IgD-negative memory B cell (primary cell): ENCODE results near the gene SLC7A8. TPM values are rescaled to one million over a fixed set of nuclear protein-coding genes. Genes with fewer than 3 reads are reported as not detected.
"Not testable (repeated sequence)": the region's sequence is repeated elsewhere in the genome, so short reads cannot be mapped to it uniquely, and the experiment has no call there.

ENCODE experiments used
- H3K27ac Mint-ChIP-seq, 3 donors: one replicate each; pipeline ENCODE4 v1.8.0; 2020 to 2022; ENCODE audit warnings: mild to moderate bottlenecking in 3 of 3, mixed read lengths in 3 of 3, moderate library complexity in 1 of 3
- H3K27me3 Mint-ChIP-seq: one replicate; pipeline ENCODE4 v1.8.0; 2021; ENCODE audit warnings: mixed read lengths
- H3K36me3 Mint-ChIP-seq: one replicate; pipeline ENCODE4 v1.8.0; 2020; ENCODE audit warnings: mild to moderate bottlenecking, mixed read lengths
- H3K4me1 Mint-ChIP-seq, 3 donors: one replicate each; pipeline ENCODE4 v1.8.0; 2020 to 2022; ENCODE audit warnings: mixed read lengths in 3 of 3, mild to moderate bottlenecking in 1 of 3
- H3K4me3 Mint-ChIP-seq, 4 donors: one replicate each; pipeline ENCODE4 v1.8.0; 2020 to 2022; ENCODE audit warnings: mild to moderate bottlenecking in 4 of 4, mixed read lengths in 4 of 4, moderate library complexity in 3 of 4
- H3K9me3 Mint-ChIP-seq, 3 donors: one replicate each; pipeline ENCODE4 v1.8.0; 2020 to 2021; ENCODE audit warnings: mixed read lengths in 3 of 3, mild to moderate bottlenecking in 1 of 3
- polyA plus RNA-seq: library from polyadenylated mRNA; unstranded; fragments of 300-500 nt; fragmentation: Illumina TruSeq; gene quantifications from one replicate; pipeline ENCODE4 v1.2.3, GENCODE V29; 2021

The SLC7A8 gene
- polyA plus RNA-seq, 1 donor from 2014 or later, result 0.25 TPM

GRCh38 chr14:23112359-23113178, 70.9 kb downstream of the SLC7A8 start:
- peaks cover 13% of the 10 kb centered on the region for H3K27me3 Mint-ChIP-seq
- no peak overlapping the region for H3K4me3 Mint-ChIP-seq
- no peak overlapping the region for H3K27ac Mint-ChIP-seq
- H3K36me3 Mint-ChIP-seq, result no peaks in the 10 kb centered on the region
- peaks cover 0 to 7% (median 0%) of the 10 kb centered on the region in 3 donors for H3K4me1 Mint-ChIP-seq
- no peaks in the 10 kb centered on the region for H3K9me3 Mint-ChIP-seq

- Mint-ChIP-seq H3K27ac (no peak overlapping the region), H3K4me3 (no peak overlapping the region), H3K36me3 (no peaks in the 10 kb centered on the region), H3K27me3 (peaks cover 9% of the 10 kb centered on the region), H3K4me1 (peaks cover 0 to 10% (median 5%) of the 10 kb centered on the region in 3 donors), H3K9me3 (no peaks in the 10 kb centered on the region)
These were observed 72.7 kb downstream of the SLC7A8 start for GRCh38 chr14:23110579-23111365.

GRCh38 chr14:23109769-23110168, 73.7 kb downstream of the SLC7A8 start:
- Mint-ChIP-seq H3K9me3 (no peaks in the 10 kb centered on the region), H3K27me3 (peaks cover 4% of the 10 kb centered on the region), H3K36me3 (no peaks in the 10 kb centered on the region), H3K27ac (no peak overlapping the region), H3K4me1 (peaks cover 0 to 10% (median 6%) of the 10 kb centered on the region in 3 donors), H3K4me3 (no peak overlapping the region)

- H3K36me3 Mint-ChIP-seq, H3K9me3 Mint-ChIP-seq, H3K4me3 Mint-ChIP-seq, H3K4me1 Mint-ChIP-seq, H3K27me3 Mint-ChIP-seq: not testable (repeated sequence)
- H3K27ac Mint-ChIP-seq, result peak overlapping the region in 1 of 3 donors; percentile 62
These were observed 75.3 kb downstream of the SLC7A8 start for GRCh38 chr14:23108169-23108568.

GRCh38 chr14:23107620-23108019, 75.8 kb downstream of the SLC7A8 start:
- not testable (repeated sequence) for H3K4me3 Mint-ChIP-seq, H3K4me1 Mint-ChIP-seq, H3K27me3 Mint-ChIP-seq, H3K36me3 Mint-ChIP-seq, H3K9me3 Mint-ChIP-seq
- peak overlapping the region in 1 of 3 donors; percentile 62 for H3K27ac Mint-ChIP-seq

- Mint-ChIP-seq H3K27ac (no peak overlapping the region), H3K27me3 (no peaks in the 10 kb centered on the region)
These were observed 76.8 kb downstream of the SLC7A8 start for GRCh38 chr14:23106747-23107045.

GRCh38 chr14:23105348-23105824, 78.1 kb downstream of the SLC7A8 start:
- no peaks in the 10 kb centered on the region for H3K36me3 Mint-ChIP-seq
- no peaks in the 10 kb centered on the region for H3K27me3 Mint-ChIP-seq
- H3K4me1 Mint-ChIP-seq, result peaks cover 0 to 7% (median 6%) of the 10 kb centered on the region in 3 donors
- no peak overlapping the region for H3K4me3 Mint-ChIP-seq
- H3K9me3 Mint-ChIP-seq, result no peaks in the 10 kb centered on the region
- H3K27ac Mint-ChIP-seq, result no peak overlapping the region

More at GRCh38 chr14:23106747-23107045, 76.8 kb downstream of the SLC7A8 start:
- H3K4me1 Mint-ChIP-seq, result peaks cover 0 to 7% (median 6%) of the 10 kb centered on the region in 3 donors
- H3K36me3 Mint-ChIP-seq, result no peaks in the 10 kb centered on the region
- H3K4me3 Mint-ChIP-seq, result peak overlapping the region in 1 of 4 donors; percentile 49
- H3K9me3 Mint-ChIP-seq, result no peaks in the 10 kb centered on the region

- H3K27ac Mint-ChIP-seq, result no peak within 1 kb of the TSS
- no peaks in the 10 kb centered on the region for H3K27me3 Mint-ChIP-seq
- H3K36me3 Mint-ChIP-seq, result peaks cover under 1% of the 10 kb centered on the region
- no peaks in the 10 kb centered on the region for H3K9me3 Mint-ChIP-seq
- peaks cover 0 to 7% (median 6%) of the 10 kb centered on the region in 3 donors for H3K4me1 Mint-ChIP-seq
- no peak within 1 kb of the TSS for H3K4me3 Mint-ChIP-seq
These were observed 78.7 kb downstream of the SLC7A8 start, which contains the start of gene CIROP for GRCh38 chr14:23104591-23105347. Gene CIROP (minus strand): TSS chr14:23104989. CDS start chr14:23104920, 69 bp downstream.

- Mint-ChIP-seq H3K4me3 (no peak overlapping the region), H3K27me3 (no peaks in the 10 kb centered on the region), H3K36me3 (peaks cover 2% of the 10 kb centered on the region), H3K27ac (no peak overlapping the region), H3K4me1 (peaks cover 0 to 9% (median 6%) of the 10 kb centered on the region in 3 donors), H3K9me3 (no peaks in the 10 kb centered on the region)
These were observed 79.3 kb downstream of the SLC7A8 start for GRCh38 chr14:23104070-23104590.

- Mint-ChIP-seq H3K4me1 (peaks cover 0 to 9% (median 6%) of the 10 kb centered on the region in 3 donors), H3K4me3 (no peak overlapping the region), H3K27ac (no peak overlapping the region), H3K27me3 (no peaks in the 10 kb centered on the region), H3K9me3 (no peaks in the 10 kb centered on the region), H3K36me3 (peaks cover 2% of the 10 kb centered on the region)
These were observed 79.9 kb downstream of the SLC7A8 start for GRCh38 chr14:23103581-23103980.

- Mint-ChIP-seq H3K27ac (no peak overlapping the region), H3K9me3 (no peaks in the 10 kb centered on the region)
These were observed 80.7 kb downstream of the SLC7A8 start for GRCh38 chr14:23102801-23103200.

GRCh38 chr14:23101986-23102625, 81.4 kb downstream of the SLC7A8 start:
- Mint-ChIP-seq H3K9me3 (no peaks in the 10 kb centered on the region), H3K4me3 (no peak overlapping the region), H3K4me1 (peaks cover 5 to 17% (median 10%) of the 10 kb centered on the region in 3 donors), H3K36me3 (peaks cover 2% of the 10 kb centered on the region), H3K27me3 (no peaks in the 10 kb centered on the region), H3K27ac (no peak overlapping the region)

More at GRCh38 chr14:23102801-23103200, 80.7 kb downstream of the SLC7A8 start:
- Mint-ChIP-seq H3K27me3 (no peaks in the 10 kb centered on the region), H3K4me3 (no peak overlapping the region), H3K36me3 (peaks cover 2% of the 10 kb centered on the region), H3K4me1 (peaks cover 0 to 10% (median 6%) of the 10 kb centered on the region in 3 donors)

GRCh38 chr14:23101213-23101970, 82.1 kb downstream of the SLC7A8 start:
- Mint-ChIP-seq H3K27me3 (no peaks in the 10 kb centered on the region), H3K4me3 (no peak overlapping the region), H3K9me3 (no peaks in the 10 kb centered on the region), H3K27ac (no peak overlapping the region), H3K4me1 (peaks cover 8 to 20% (median 8%) of the 10 kb centered on the region in 3 donors), H3K36me3 (peaks cover 2% of the 10 kb centered on the region)
